Thoracic aorta (tissue), 2 donors: ENCODE measurements around the gene SAMHD1. TPM values are rescaled to one million over a fixed set of nuclear protein-coding genes. Genes with fewer than 3 reads are reported as not detected.

Source experiments
- ATAC-seq: fragments of 150-250 bp; one replicate; pipeline ENCODE4 v1.8.0; 2017; ENCODE audit warnings: low read depth; ENCODE audit not compliant: insufficient number of reproducible peaks, low FRiP score
- DNase-seq: peaks from one replicate; pipeline ENCODE4 v3.0.0-alpha.2; 2020; ENCODE audit warnings: low spot score
- H3K27ac ChIP-seq, 2 donors: fragments of 200-600 bp; sonication (generic); 1 replicate in 1 of 2; 2 replicates in 1 of 2; pipeline ENCODE4 v1.5.1; 2016; ENCODE audit warnings: mild to moderate bottlenecking in 2 of 2, moderate library complexity in 2 of 2
- H3K27me3 ChIP-seq: fragments of 200-600 bp; sonication (generic); replicated peaks from 2 replicates; pipeline ENCODE4 v1.6.0; 2016; ENCODE audit warnings: mild to moderate bottlenecking; ENCODE audit not compliant: insufficient read depth
- H3K36me3 ChIP-seq: fragments of 200-600 bp; sonication (generic); one replicate; pipeline ENCODE4 v1.5.1; 2016
- H3K4me1 ChIP-seq, 2 donors: fragments of 200-600 bp; sonication (generic); 1 replicate in 1 of 2; 2 replicates in 1 of 2; pipeline versions ENCODE4 v1.5.1 to v1.6.0; 2016; ENCODE audit warnings: low read depth in 2 of 2, mild to moderate bottlenecking in 1 of 2; ENCODE audit not compliant: control insufficient read depth in 1 of 2
- H3K4me3 ChIP-seq: fragments of 200-600 bp; sonication (generic); 2 replicates; pipeline ENCODE4 v1.5.1; 2016; ENCODE audit warnings: mild to moderate bottlenecking
- H3K9me3 ChIP-seq: fragments of 200-600 bp; sonication (generic); 2 replicates; pipeline ENCODE4 v1.5.1; 2016
- total RNA-seq, 2 donors: library from RNA; depleted of rRNA; stranded (reverse); fragments of >200 nt; gene quantifications; one replicate each; pipeline versions ENCODE4 v1.1.0 to v1.2.3, GENCODE V29; 2016
- TF ChIP-seq, protein P1 (sequence below): fragments of 200-600 bp; sonication (generic); IDR thresholded peaks from one replicate; pipeline ENCODE4 v1.5.1; 2019; ENCODE audit warnings: antibody characterized with exemption

SAMHD1 gene
- total RNA-seq, 2 donors from 2014 or later, result 229 to 365 TPM

GRCh38 chr20:36881888-36882287 lies 69.6 kb downstream of the SAMHD1 start:
- Histone ChIP-seq H3K4me3 (no peak overlapping the region), H3K36me3 (no peaks in the 10 kb centered on the region), H3K27ac (no peak overlapping the region), H3K9me3 (no peaks in the 10 kb centered on the region), H3K4me1 (peaks cover under 1 to 3% of the 10 kb centered on the region in 2 donors), H3K27me3 (no peaks in the 10 kb centered on the region)
- TF ChIP-seq, protein P1, sequence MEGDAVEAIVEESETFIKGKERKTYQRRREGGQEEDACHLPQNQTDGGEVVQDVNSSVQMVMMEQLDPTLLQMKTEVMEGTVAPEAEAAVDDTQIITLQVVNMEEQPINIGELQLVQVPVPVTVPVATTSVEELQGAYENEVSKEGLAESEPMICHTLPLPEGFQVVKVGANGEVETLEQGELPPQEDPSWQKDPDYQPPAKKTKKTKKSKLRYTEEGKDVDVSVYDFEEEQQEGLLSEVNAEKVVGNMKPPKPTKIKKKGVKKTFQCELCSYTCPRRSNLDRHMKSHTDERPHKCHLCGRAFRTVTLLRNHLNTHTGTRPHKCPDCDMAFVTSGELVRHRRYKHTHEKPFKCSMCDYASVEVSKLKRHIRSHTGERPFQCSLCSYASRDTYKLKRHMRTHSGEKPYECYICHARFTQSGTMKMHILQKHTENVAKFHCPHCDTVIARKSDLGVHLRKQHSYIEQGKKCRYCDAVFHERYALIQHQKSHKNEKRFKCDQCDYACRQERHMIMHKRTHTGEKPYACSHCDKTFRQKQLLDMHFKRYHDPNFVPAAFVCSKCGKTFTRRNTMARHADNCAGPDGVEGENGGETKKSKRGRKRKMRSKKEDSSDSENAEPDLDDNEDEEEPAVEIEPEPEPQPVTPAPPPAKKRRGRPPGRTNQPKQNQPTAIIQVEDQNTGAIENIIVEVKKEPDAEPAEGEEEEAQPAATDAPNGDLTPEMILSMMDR, result no peak
- ATAC-seq (no peak), DNase-seq (no peak)

DNA sequence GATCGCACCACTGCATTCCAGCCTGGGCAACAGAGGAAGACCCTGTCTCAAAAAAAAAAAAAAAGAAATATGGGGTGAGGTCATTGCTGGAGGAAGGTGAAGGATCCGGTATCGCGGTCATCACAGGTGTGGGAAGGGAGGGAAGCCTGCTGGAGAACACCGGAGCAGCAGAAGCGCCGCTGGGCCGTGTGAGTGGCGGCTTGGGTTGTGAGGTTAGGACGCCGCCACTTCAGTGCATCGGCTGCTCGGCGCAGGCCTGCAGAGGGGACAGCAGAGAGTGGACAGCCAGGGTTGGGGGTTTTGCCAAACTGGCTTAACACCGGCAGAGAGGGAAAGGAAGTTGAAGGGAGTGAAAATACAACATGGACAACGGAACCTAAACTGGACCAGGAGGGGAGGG lies 70.2 kb downstream of the SAMHD1 start:
- ATAC-seq (no peak), DNase-seq (no peak)
- H3K27me3 ChIP-seq, result no peaks in the 10 kb centered on the region
- no peaks in the 10 kb centered on the region for H3K4me1 ChIP-seq
- TF ChIP-seq, protein P1, result no peak
- H3K9me3 ChIP-seq, result no peaks in the 10 kb centered on the region
- H3K4me3 ChIP-seq, result no peak overlapping the region
- no peaks in the 10 kb centered on the region for H3K36me3 ChIP-seq
- H3K27ac ChIP-seq, result no peak overlapping the region

- DNase-seq (no peak), ATAC-seq (no peak)
- Histone ChIP-seq H3K27me3 (no peaks in the 10 kb centered on the region), H3K27ac (no peak overlapping the region), H3K36me3 (no peaks in the 10 kb centered on the region), H3K4me1 (no peaks in the 10 kb centered on the region), H3K9me3 (no peaks in the 10 kb centered on the region), H3K4me3 (no peak overlapping the region)
- TF ChIP-seq, protein P1, result no peak
Observed at GRCh38 chr20:36880741-36881250, 70.7 kb downstream of the SAMHD1 start.

DNA sequence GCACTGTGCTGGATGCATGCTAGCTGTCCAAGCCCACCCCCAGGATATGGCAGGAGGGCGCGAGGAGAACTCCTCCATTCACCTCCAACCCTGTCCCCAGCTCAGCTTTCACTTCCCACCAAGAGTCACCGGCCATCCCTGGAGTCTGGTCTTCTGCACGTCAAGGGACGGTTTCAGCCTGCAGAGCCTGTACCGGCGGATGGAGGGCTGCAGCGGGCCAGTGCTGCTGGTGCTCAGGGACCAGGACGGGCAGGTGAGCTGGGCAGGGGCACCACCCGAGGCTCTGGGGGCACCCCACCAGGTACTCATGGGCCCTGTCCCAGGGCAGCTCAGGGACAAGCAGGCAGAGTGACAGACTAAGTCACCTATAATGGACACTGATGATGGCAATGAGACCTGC lies 72.6 kb downstream of the SAMHD1 start:
- Histone ChIP-seq H3K36me3 (no peaks in the 10 kb centered on the region), H3K27ac (no peak overlapping the region), H3K4me1 (no peaks in the 10 kb centered on the region), H3K9me3 (no peaks in the 10 kb centered on the region), H3K4me3 (no peak overlapping the region), H3K27me3 (no peaks in the 10 kb centered on the region)
- TF ChIP-seq, protein P1, result no peak
- DNase-seq (no peak), ATAC-seq (no peak)

DNA sequence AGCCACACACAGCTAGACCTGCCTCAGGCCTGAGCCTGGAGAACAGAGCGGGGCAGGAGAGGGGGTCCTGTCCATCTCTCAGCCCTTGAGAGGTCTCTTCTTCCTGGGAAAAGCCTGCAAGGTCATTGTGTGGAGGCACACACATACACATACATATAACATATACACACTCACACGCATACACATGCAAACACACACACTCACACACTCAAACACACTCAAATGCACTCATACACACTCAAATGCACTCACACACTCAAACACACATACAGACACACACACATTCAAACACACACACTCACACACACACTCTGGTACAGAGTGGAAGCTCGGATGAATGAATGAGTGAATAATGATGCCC lies 75.1 kb downstream of the SAMHD1 start:
- no peak for DNase-seq
- TF ChIP-seq, protein P1, result no peak
- ATAC-seq, result no peak
- Histone ChIP-seq H3K27me3 (no peaks in the 10 kb centered on the region), H3K4me1 (no peaks in the 10 kb centered on the region), H3K36me3 (no peaks in the 10 kb centered on the region), H3K27ac (no peak overlapping the region), H3K4me3 (no peak overlapping the region), H3K9me3 (no peaks in the 10 kb centered on the region)
